ENCODE data around the gene CTNNBL1.

Gene CTNNBL1

GRCh38 chr20:37821696-37822095 is 127.9 kb downstream of the CTNNBL1 start:
- no peak for DNase-seq (ENCODE audit: low spot score)

GRCh38 chr20:37822141-37822601 is 128.3 kb downstream of the CTNNBL1 start:
- DNase-seq (ENCODE audit: low spot score), result no peak

GRCh38 chr20:37823296-37823980 is 129.6 kb downstream of the CTNNBL1 start:
- DNase-seq (ENCODE audit: low spot score), result no peak

- DNase-seq (ENCODE audit: low spot score), result no peak
These were observed 133.8 kb downstream of the CTNNBL1 start for GRCh38 chr20:37827605-37828004.

GRCh38 chr20:37828684-37829083 is 134.9 kb downstream of the CTNNBL1 start:
- no peak for DNase-seq (ENCODE audit: low spot score)

- DNase-seq (ENCODE audit: low spot score), result no peak
These were observed 135.3 kb downstream of the CTNNBL1 start for GRCh38 chr20:37829128-37829527.

- DNase-seq (ENCODE audit: low spot score), result no peak
These were observed 139.5 kb downstream of the CTNNBL1 start for GRCh38 chr20:37833221-37833896.

GRCh38 chr20:37836926-37837325 is 143.1 kb downstream of the CTNNBL1 start:
- DNase-seq (ENCODE audit: low spot score), result no peak

- DNase-seq (ENCODE audit: low spot score), result no peak
These were observed 144.1 kb downstream of the CTNNBL1 start for GRCh38 chr20:37837924-37838323.

- no peak for DNase-seq (ENCODE audit: low spot score)
These were observed 145.1 kb downstream of the CTNNBL1 start for GRCh38 chr20:37838769-37839431.

- DNase-seq (ENCODE audit: low spot score), result no peak
These were observed 145.6 kb downstream of the CTNNBL1 start for GRCh38 chr20:37839432-37839827.

GRCh38 chr20:37839955-37840354 is 146.1 kb downstream of the CTNNBL1 start:
- DNase-seq (ENCODE audit: low spot score), result no peak

GRCh38 chr20:37841389-37841788 is 147.6 kb downstream of the CTNNBL1 start:
- no peak for DNase-seq (ENCODE audit: low spot score)

GRCh38 chr20:37841971-37842370 is 148.1 kb downstream of the CTNNBL1 start:
- DNase-seq (ENCODE audit: low spot score), result no peak

GRCh38 chr20:37845241-37845681 is 151.4 kb downstream of the CTNNBL1 start:
- no peak for DNase-seq (ENCODE audit: low spot score)

GRCh38 chr20:37845878-37846277 is 152.0 kb downstream of the CTNNBL1 start:
- DNase-seq (ENCODE audit: low spot score), result no peak

- DNase-seq (ENCODE audit: low spot score), result no peak
These were observed 152.7 kb downstream of the CTNNBL1 start for GRCh38 chr20:37846573-37846972.

GRCh38 chr20:37848706-37849105 is 154.9 kb downstream of the CTNNBL1 start:
- no peak for DNase-seq (ENCODE audit: low spot score)

GRCh38 chr20:37849156-37849555 is 155.3 kb downstream of the CTNNBL1 start:
- DNase-seq (ENCODE audit: low spot score), result no peak

- no peak for DNase-seq (ENCODE audit: low spot score)
These were observed 155.7 kb downstream of the CTNNBL1 start for GRCh38 chr20:37849566-37849965.

GRCh38 chr20:37850036-37850592 is 156.3 kb downstream of the CTNNBL1 start:
- DNase-seq (ENCODE audit: low spot score), result no peak

GRCh38 chr20:37850724-37851355 is 157.0 kb downstream of the CTNNBL1 start:
- no peak for DNase-seq (ENCODE audit: low spot score)

Data from globus pallidus (tissue), 1 donor.